ENCODE results near the gene SYT3.

Gene SYT3

DNA sequence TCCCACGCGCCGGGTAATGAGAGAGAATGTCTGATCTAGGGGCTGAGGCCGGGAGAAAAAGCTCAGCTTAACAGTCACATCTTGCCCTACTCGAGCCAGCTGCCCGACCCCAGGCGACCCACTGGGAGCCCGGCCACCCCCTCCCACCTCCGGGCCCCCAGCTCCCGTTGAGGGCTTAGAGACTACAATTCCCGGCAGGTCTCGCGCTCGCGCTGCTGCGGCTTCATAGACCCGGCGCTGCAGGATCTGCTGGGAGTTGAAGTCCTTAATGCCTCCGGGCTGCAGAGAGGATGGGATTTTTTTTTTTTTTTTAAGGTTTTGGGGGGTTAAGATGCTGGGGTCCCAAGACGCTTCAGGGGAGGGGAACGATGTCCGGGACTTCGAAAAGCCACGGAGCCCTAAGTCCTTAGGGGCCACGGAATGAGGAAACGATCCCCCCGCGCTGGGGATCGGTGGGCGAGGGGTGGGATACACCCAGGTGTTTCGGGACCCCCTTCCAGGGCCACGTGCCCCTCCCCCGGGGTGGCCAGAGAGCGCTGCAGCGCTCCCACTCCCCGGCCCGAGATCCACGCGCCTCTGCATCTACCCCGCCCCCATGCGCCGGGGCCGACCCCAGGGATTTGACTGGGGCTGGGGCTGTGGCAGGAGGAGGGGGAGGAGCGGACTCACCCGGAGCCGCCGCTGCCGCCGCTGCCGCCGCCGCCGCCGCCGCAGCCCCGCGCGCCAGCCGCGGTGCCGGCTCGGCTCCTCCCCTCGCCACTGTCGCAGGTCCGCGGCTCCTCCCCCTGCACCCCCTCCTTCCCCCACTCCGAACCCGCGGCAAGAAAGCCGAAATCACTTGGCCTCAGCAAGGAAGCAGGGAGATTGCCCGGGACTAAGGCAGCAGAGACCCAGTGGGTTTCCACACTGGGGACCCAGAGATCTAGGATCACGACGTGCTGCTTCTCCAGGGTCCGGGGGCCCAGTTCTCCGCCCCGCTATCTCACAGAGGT, at the start of gene SYT3:
Gene SYT3 (minus strand): TSS at position 761 of the 992 bp plus-strand sequence. CDS start 2,470 bp downstream, outside the sequence.
- DNase-seq: no peak

GRCh38 chr19:50688766-50689165, 49.1 kb upstream of the SYT3 start:
- no peak for DNase-seq

- no peak for DNase-seq
These were observed 46.8 kb upstream of the SYT3 start for GRCh38 chr19:50686310-50687032.

DNA sequence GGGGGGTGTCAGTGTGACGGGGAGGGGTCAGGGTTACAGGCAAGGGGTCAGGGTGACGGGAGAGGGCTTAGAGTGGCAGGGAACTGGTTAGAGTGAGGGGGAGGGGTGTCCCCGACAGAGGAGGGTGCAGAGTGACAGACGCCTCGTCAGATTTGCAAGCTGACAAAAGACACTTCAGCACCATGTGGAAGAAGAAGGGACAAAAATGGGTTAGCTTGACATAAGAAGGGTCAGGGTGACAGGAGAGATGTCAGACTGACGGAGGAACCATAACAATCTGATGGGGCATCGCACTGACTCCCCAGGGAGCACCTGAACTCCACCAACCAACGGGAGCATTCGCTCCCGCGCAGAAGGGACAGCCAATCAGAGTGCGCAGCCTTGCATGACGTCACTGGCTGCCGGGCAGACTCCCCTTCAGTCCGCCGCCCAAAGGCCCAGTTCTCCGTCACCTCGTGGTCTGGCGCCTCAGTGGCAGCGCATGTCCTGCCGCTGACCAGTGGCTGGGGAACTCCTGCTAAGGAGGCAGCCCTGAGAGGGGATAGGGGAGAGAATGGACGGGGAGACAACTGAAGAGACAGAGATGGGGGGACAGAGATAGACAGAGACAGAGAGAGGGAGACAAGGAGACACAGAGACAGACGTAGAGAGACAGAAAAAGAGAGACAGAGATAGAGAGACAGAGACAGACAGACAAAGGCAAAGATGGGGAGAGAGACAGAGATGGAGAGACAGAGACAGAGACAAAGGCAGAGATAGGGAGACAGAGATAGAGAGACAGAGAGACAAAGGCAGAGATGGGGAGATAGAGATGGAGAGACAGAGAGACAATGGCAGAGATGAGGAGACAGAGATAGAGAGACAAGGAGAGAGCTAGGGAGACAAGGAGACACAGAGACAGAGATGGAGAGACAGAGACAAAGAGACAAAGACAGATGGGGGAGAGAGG, 39.8 kb upstream of the SYT3 start:
- DNase-seq: no peak

DNA sequence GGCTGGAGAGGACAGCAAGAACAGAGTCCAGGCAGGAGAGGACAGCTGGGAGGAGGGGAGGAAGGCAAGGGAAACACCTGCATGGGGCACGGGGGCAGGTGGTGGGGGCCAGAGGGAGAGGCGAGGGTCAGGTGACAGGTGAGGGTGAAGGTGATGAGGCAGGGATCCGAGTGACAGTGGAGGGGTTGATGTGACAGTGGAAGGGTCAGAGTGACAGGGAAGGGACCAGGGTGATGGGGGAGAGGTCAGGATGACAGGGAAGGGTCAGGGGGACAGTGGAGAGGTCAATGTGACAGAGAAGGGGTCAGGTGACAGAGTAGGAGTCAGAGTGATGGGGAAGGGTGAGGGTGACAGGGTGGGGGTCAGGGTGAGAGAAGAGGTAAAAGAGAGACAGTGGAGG, 38.6 kb upstream of the SYT3 start:
- DNase-seq: no peak

GRCh38 chr19:50677636-50678035, 38.0 kb upstream of the SYT3 start:
- no peak for DNase-seq

DNA sequence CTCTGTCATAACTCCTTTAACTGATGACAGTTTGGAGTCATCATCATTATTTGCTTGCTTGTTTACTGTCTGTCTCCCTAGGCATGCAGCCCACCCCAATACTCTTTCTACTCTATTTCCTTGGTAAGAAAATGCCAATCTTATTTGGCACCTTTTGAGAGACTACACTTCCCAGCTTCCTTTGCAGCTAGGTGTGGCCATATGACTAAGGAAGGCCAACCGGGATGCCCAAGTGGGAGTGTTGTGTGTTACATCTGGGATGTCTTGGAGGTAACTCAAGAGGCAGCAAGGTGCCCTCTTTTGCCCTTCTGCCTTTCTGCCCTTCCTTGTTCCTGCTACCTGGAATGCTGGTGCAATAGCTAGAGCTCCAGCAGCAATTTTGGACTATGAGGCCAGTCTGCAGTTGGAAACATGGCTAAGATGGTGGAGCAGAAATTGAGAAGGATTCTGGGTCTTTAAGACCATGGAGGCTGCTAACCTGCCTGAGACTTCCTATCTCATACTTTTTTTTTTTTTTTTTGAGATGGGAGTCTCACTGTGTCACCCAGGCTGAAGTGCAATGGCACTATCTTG, 37.0 kb upstream of the SYT3 start:
- DNase-seq: no peak

DNA sequence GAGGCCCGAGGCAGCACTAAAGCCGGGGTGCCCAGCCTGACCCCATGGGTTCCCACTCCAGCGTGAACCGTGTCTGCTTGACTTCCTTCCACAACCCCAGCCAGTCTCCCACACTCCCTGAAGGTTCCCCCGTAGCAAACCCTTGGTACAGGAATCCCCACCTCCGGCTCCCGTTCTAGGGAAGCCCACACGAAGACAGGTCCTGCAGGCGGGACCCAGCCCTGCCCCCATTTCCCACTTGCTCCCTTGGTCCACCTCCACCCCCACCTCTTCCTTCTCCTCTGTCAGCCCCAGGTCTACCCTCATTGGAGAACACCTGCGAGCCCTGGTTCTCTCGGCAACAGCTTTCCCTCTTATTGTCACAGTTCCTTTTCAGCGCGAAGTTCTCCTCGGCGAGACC, 33.4 kb upstream of the SYT3 start:
- DNase-seq: no peak

DNA sequence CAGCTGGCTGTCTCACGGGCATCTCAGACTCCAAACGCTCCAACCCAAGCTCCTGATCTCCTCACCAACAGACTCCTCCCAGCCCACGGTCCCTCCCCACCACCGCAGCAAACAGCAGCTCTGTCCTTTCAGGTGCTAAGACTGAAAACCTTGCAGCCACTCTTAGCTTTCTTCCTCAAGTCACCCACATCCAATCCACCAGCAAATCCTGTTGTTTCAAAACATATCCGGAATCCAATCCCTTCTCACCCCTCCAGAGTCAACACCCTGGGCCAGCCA, 30.4 kb upstream of the SYT3 start:
- DNase-seq: no peak

- no peak for DNase-seq
These were observed 29.8 kb upstream of the SYT3 start for GRCh38 chr19:50669302-50670101.

GRCh38 chr19:50668879-50669278, 29.2 kb upstream of the SYT3 start:
- no peak for DNase-seq

GRCh38 chr19:50668416-50668815, 28.7 kb upstream of the SYT3 start:
- DNase-seq: no peak

- DNase-seq: no peak
These were observed 28.1 kb upstream of the SYT3 start for GRCh38 chr19:50667759-50668231.

DNA sequence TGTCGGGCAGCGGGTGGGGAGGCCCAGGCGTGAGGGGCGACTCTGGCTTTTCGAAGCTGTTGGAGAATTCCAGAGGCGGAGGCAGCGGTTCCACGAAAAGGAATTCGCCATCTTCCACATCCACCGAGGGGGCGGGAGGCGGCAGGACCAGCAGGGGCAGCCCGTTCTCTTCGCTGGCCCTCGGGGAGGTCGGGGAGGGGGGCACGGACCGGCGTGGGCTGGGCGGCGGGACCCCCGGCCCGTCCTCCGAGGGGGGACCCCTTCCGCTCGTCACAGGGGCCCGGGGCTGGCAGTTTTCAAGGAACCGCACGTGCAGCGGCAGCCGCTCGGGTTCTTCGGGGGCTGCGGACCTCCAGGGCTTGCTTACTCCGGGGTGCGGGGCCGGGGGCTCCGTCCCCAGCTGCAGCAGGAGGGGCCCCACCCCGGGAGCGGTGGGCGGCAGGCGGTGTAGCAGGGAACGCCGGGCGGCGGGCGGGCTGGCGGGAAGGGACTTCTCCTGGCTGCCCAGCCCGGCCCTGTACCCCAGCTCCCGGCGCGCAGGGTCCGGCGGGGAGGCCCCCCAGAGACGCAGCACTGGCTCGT, 27.6 kb upstream of the SYT3 start:
- DNase-seq: no peak

- DNase-seq: no peak
These were observed 26.9 kb upstream of the SYT3 start for GRCh38 chr19:50666346-50667176.

DNA sequence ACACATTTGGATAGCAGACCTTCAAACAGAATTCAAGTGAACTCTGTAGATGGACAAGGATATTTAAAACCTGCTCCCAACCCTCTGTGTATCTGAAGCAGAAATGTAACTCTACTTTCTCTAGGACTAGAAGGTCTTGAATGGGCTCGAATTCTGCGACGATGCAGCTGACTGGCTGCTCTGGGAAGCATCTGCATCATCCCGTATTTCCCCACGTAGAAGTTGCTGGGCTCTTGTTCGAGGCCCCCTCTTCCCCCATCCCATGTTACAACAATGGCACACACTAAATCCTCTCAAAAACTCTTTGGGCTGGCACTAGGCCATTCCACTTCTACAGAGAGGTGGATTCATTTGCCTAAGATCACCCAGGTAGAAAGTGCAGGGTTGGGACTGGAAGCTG, 24.5 kb upstream of the SYT3 start:
- no peak for DNase-seq

GRCh38 chr19:50663482-50663790, 23.8 kb upstream of the SYT3 start:
- DNase-seq: no peak

GRCh38 chr19:50662651-50663481, 23.2 kb upstream of the SYT3 start:
- DNase-seq: no peak
